Fibroblast of lung (primary cell): Measurements from ENCODE around the gene TRAF3.

ENCODE experiments used
- EZH2 ChIP-seq: IDR thresholded peaks from 2 replicates; pipeline ENCODE4 v1.5.1; 2012; ENCODE audit warnings: low read length, control low read depth, mild to moderate bottlenecking; ENCODE audit errors: missing control alignments
- TF ChIP-seq, protein P1 (sequence below), 2 donors: IDR thresholded peaks in 1 of 2; conservative IDR thresholded peaks in 1 of 2; 1 replicate in 1 of 2; 2 replicates in 1 of 2; pipeline ENCODE4 v1.5.1; 2011 to 2012; ENCODE audit warnings: low read length in 2 of 2, control low read depth in 1 of 2, inconsistent platforms in 1 of 2, low read depth in 1 of 2, mild to moderate bottlenecking in 1 of 2

DNA sequence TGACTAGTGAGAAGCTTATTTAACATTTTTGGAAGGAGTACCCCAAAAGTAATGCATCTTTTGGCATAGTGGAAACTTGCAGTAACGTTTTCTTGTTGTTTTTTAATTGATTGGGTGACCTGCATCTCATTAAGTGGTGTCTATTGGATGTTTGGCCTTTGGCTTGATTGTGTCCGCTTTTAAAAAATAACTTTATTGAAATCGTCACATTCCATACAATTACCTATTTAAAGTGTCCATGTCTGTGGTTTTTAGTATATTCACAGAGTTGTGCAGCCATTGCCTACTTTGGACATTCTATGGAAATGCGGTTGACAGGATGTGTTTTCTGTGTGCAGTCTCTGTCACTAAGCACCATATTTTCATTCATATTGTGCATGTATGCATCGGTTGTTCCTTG lies 46.3 kb downstream of the TRAF3 start:
- TF ChIP-seq, protein P1, sequence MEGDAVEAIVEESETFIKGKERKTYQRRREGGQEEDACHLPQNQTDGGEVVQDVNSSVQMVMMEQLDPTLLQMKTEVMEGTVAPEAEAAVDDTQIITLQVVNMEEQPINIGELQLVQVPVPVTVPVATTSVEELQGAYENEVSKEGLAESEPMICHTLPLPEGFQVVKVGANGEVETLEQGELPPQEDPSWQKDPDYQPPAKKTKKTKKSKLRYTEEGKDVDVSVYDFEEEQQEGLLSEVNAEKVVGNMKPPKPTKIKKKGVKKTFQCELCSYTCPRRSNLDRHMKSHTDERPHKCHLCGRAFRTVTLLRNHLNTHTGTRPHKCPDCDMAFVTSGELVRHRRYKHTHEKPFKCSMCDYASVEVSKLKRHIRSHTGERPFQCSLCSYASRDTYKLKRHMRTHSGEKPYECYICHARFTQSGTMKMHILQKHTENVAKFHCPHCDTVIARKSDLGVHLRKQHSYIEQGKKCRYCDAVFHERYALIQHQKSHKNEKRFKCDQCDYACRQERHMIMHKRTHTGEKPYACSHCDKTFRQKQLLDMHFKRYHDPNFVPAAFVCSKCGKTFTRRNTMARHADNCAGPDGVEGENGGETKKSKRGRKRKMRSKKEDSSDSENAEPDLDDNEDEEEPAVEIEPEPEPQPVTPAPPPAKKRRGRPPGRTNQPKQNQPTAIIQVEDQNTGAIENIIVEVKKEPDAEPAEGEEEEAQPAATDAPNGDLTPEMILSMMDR (conservative IDR thresholded peaks at IDR 0.05 in 1 of 2, IDR thresholded peaks at IDR 0.05 in 1 of 2; ENCODE audit: low read depth in 1 of 2, low read length in 2 of 2), result no peak
- no peak for TF ChIP-seq EZH2
